GM21717 (cell line): ENCODE results near the gene MYRIP.
A peak's percentile ranks its signal among the peaks of the same experiment; 100 is the strongest.
"Not testable (repeated sequence)": the region's sequence is repeated elsewhere in the genome, so short reads cannot be mapped to it uniquely, and the experiment has no call there.

Source experiments
- ATAC-seq: cut with Tn5 transposase; IDR thresholded peaks from one replicate; pipeline ENCODE4 v1.9.1; 2021; ENCODE audit warnings: mild to moderate bottlenecking, moderate library complexity; ENCODE audit not compliant: unreplicated experiment

Gene MYRIP

GRCh38 chr3:40264451-40264850 lies 455.0 kb downstream of the MYRIP start:
- ATAC-seq, result no peak

- ATAC-seq, result no peak
These were observed 455.8 kb downstream of the MYRIP start for GRCh38 chr3:40265181-40265580.

GRCh38 chr3:40267937-40268724 lies 458.7 kb downstream of the MYRIP start:
- no peak for ATAC-seq

- ATAC-seq, result no peak
These were observed 459.6 kb downstream of the MYRIP start for GRCh38 chr3:40268802-40269524.

GRCh38 chr3:40278791-40279190 lies 469.4 kb downstream of the MYRIP start:
- ATAC-seq, result no peak

GRCh38 chr3:40281995-40282394 lies 472.6 kb downstream of the MYRIP start:
- no peak for ATAC-seq

- not testable (repeated sequence) for ATAC-seq
These were observed 473.6 kb downstream of the MYRIP start for GRCh38 chr3:40283057-40283456.

- no peak for ATAC-seq
These were observed 477.8 kb downstream of the MYRIP start for GRCh38 chr3:40287248-40287647.

- ATAC-seq, result no peak
These were observed 481.0 kb downstream of the MYRIP start for GRCh38 chr3:40290396-40290795.

- no peak for ATAC-seq
These were observed 482.1 kb downstream of the MYRIP start for GRCh38 chr3:40291471-40291870.

- no peak for ATAC-seq
These were observed 483.4 kb downstream of the MYRIP start for GRCh38 chr3:40292637-40293349.

GRCh38 chr3:40294434-40294833 lies 485.0 kb downstream of the MYRIP start:
- ATAC-seq, result no peak

- ATAC-seq, result no peak
These were observed 488.7 kb downstream of the MYRIP start for GRCh38 chr3:40298075-40298474.

GRCh38 chr3:40299130-40299720 lies 489.8 kb downstream of the MYRIP start:
- ATAC-seq, result no peak

- ATAC-seq, result no peak
These were observed 490.4 kb downstream of the MYRIP start for GRCh38 chr3:40299721-40300335.

- ATAC-seq, result no peak
These were observed 493.4 kb downstream of the MYRIP start for GRCh38 chr3:40302784-40303183.

GRCh38 chr3:40304352-40304751 lies 494.9 kb downstream of the MYRIP start:
- ATAC-seq, result no peak

- ATAC-seq, result no peak
These were observed 496.9 kb downstream of the MYRIP start for GRCh38 chr3:40306336-40306735.

GRCh38 chr3:40307176-40307575 lies 497.8 kb downstream of the MYRIP start:
- ATAC-seq, result no peak

GRCh38 chr3:40308725-40309417 lies 499.5 kb downstream of the MYRIP start:
- ATAC-seq, result peak; percentile 10
